DND-41 (cell line): ENCODE data around the gene CAT.

Source experiments
- ATAC-seq: fragments of 200-7000 bp; cut with Tn5 transposase; 3 replicates; pipeline ENCODE4 v1.9.1; 2021; ENCODE audit warnings: low read depth; ENCODE audit not compliant: insufficient read depth
- DNase-seq: peaks from one replicate; pipeline ENCODE4 v3.0.0-alpha.2; 2020
- H2AFZ ChIP-seq: 2 replicates; pipeline ENCODE4 v1.6.0; 2012; ENCODE audit warnings: low read depth, low read length
- H3K27ac ChIP-seq: 2 replicates; pipeline ENCODE4 v1.5.1; 2012; ENCODE audit warnings: low read length, inconsistent platforms
- H3K27me3 ChIP-seq: fragments of 200-600 bp; sonication (generic); 2 replicates; pipeline ENCODE4 v1.6.0; 2012; ENCODE audit warnings: low read length, mild to moderate bottlenecking, inconsistent platforms; ENCODE audit not compliant: insufficient read depth, poor library complexity
- H3K36me3 ChIP-seq: 2 replicates; pipeline ENCODE4 v1.5.1; 2012; ENCODE audit warnings: low read length, inconsistent platforms; ENCODE audit not compliant: insufficient read depth
- H3K4me1 ChIP-seq: 2 replicates; pipeline ENCODE4 v1.5.1; 2012; ENCODE audit warnings: mild to moderate bottlenecking, low read length; ENCODE audit not compliant: insufficient read depth
- H3K4me2 ChIP-seq: 2 replicates; pipeline ENCODE4 v1.6.0; 2012; ENCODE audit warnings: mild to moderate bottlenecking, moderate library complexity, low read length, inconsistent platforms; ENCODE audit not compliant: insufficient read depth
- H3K4me3 ChIP-seq, 2 experiments: fragments of 200-600 bp in 1 of 2; shearing (Covaris generic) in 1 of 2; 2 replicates each; pipeline ENCODE4 v1.5.1; 2012 to 2016; ENCODE audit warnings: inconsistent platforms in 2 of 2, low read length in 2 of 2, mild to moderate bottlenecking in 2 of 2, low read depth in 1 of 2, moderate library complexity in 1 of 2
- H3K79me2 ChIP-seq: 2 replicates; pipeline ENCODE4 v1.6.0; 2012; ENCODE audit warnings: low read length, inconsistent platforms; ENCODE audit not compliant: insufficient read depth
- H3K9ac ChIP-seq: 2 replicates; pipeline ENCODE4 v1.6.0; 2012; ENCODE audit warnings: low read depth, mild to moderate bottlenecking, inconsistent platforms, low read length, moderate library complexity
- H3K9me3 ChIP-seq: 2 replicates; pipeline ENCODE4 v1.5.1; 2012; ENCODE audit warnings: low read length, moderate library complexity, mild to moderate bottlenecking, inconsistent platforms; ENCODE audit not compliant: insufficient read depth, severe bottlenecking
- H4K20me1 ChIP-seq: 2 replicates; pipeline ENCODE4 v1.6.0; 2012; ENCODE audit warnings: low read length; ENCODE audit not compliant: insufficient read depth
- EZH2 ChIP-seq: IDR thresholded peaks from 3 replicates; pipeline ENCODE4 v1.6.1; 2012; ENCODE audit warnings: borderline replicate concordance, low read depth, mild to moderate bottlenecking, moderate library complexity, low read length, inconsistent platforms; ENCODE audit not compliant: severe bottlenecking
- TF ChIP-seq, protein P1 (sequence below): IDR thresholded peaks from 2 replicates; pipeline ENCODE4 v1.5.1; 2012; ENCODE audit warnings: borderline replicate concordance, low read length, moderate library complexity, mild to moderate bottlenecking; ENCODE audit not compliant: poor library complexity, severe bottlenecking; ENCODE audit errors: extremely low read depth

CAT gene

DNA sequence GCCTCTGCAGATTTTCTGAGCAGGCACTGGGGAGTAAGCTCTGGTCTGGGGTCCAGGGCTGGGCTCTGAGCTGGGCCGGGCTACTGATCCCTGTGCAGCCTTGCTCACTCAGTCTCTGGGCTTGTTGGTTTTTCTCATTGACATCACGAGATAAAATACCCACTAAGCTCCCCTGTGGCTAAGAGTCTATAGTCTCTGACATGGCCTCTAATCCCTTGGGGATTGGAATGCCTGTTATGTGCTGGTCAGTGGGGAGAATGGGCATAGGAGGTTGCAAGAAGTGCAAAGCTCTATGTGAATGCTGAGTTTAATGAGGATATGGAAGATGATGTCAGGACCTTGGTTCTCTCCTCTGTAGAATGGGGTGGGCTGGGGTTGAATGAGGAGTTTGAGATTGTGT is 51.6 kb downstream of the CAT start:
- H4K20me1 ChIP-seq, result no peaks in the 10 kb centered on the region
- no peak overlapping the region for H2AFZ ChIP-seq
- H3K9me3 ChIP-seq, result no peaks in the 10 kb centered on the region
- no peak overlapping the region for H3K4me2 ChIP-seq
- H3K9ac ChIP-seq, result no peak overlapping the region
- ATAC-seq (no peak), DNase-seq (no peak)
- no peaks in the 10 kb centered on the region for H3K79me2 ChIP-seq
- TF ChIP-seq, protein P1, sequence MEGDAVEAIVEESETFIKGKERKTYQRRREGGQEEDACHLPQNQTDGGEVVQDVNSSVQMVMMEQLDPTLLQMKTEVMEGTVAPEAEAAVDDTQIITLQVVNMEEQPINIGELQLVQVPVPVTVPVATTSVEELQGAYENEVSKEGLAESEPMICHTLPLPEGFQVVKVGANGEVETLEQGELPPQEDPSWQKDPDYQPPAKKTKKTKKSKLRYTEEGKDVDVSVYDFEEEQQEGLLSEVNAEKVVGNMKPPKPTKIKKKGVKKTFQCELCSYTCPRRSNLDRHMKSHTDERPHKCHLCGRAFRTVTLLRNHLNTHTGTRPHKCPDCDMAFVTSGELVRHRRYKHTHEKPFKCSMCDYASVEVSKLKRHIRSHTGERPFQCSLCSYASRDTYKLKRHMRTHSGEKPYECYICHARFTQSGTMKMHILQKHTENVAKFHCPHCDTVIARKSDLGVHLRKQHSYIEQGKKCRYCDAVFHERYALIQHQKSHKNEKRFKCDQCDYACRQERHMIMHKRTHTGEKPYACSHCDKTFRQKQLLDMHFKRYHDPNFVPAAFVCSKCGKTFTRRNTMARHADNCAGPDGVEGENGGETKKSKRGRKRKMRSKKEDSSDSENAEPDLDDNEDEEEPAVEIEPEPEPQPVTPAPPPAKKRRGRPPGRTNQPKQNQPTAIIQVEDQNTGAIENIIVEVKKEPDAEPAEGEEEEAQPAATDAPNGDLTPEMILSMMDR, result no peak
- TF ChIP-seq EZH2, result no peak
- H3K36me3 ChIP-seq, result no peaks in the 10 kb centered on the region
- H3K27ac ChIP-seq, result no peak overlapping the region
- H3K4me1 ChIP-seq, result no peaks in the 10 kb centered on the region
- peaks cover 8% of the 10 kb centered on the region for H3K27me3 ChIP-seq
- H3K4me3 ChIP-seq, result no peak overlapping the region

DNA sequence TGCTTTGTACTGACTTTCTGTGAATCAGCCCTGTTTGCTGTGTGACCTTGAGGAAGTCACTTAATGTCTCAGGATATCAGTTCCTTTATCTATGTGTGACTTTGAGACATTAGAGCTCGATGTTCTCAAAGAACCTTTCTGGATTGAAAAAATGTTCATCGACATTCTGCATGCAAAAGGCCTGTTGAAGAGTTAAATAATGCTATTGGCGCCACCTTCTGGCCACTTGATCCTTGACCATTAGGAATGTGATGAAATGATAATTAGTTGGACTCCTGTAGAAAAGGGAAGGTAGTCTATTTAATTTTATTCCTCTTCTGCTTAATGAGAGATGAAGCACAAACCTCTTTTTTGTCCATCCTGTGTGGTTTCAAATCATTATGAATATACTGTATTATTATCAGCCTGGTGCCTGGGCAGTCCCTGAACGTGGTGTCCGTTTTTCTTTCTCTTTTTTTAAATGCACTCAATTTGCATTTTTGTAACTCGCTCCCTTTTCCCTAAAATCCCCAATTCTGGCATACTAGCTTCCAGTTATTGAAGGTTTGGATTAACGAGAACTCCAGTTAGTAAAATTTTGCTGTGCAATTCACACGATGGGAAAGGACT is 54.2 kb downstream of the CAT start:
- Histone ChIP-seq H3K4me1 (no peaks in the 10 kb centered on the region), H3K4me2 (no peak overlapping the region)
- TF ChIP-seq, protein P1, result peak; percentile 82
- no peak for TF ChIP-seq EZH2

DNA sequence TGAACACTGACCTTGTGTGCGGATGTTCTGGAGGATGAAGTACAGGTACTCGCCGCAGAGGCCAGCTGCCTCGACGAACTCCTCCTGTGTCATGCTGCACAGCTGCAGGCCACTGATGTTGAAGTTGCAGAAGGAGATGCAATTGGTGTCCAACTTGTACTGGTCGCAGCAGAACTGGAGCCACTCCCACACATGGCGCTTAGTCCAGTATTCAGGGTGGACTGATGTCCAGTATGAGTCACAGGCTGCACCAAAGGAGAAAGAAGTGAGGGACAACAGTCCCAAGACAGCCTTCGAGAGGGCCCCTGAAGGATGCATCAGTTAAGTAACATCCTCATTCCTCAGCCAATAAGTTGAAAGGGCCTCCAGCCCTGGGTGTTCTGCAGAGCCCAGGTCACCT is 54.7 kb downstream of the CAT start:
- no peaks in the 10 kb centered on the region for H3K9me3 ChIP-seq
- no peak overlapping the region for H3K27ac ChIP-seq
- H3K79me2 ChIP-seq, result no peaks in the 10 kb centered on the region
- H3K9ac ChIP-seq, result no peak overlapping the region
- H3K4me3 ChIP-seq, result no peak overlapping the region
- TF ChIP-seq EZH2, result no peak
- TF ChIP-seq, protein P1, result no peak
- no peaks in the 10 kb centered on the region for H3K4me1 ChIP-seq
- H4K20me1 ChIP-seq, result no peaks in the 10 kb centered on the region
- H3K36me3 ChIP-seq, result no peaks in the 10 kb centered on the region
- H2AFZ ChIP-seq, result no peak overlapping the region
- H3K4me2 ChIP-seq, result no peak overlapping the region
- ATAC-seq (no peak), DNase-seq (no peak)
- peaks cover 9% of the 10 kb centered on the region for H3K27me3 ChIP-seq

More for the DNA sequence above, 54.2 kb downstream of the CAT start:
- Histone ChIP-seq H3K79me2 (no peaks in the 10 kb centered on the region), H3K36me3 (no peaks in the 10 kb centered on the region), H3K9me3 (no peaks in the 10 kb centered on the region), H3K27me3 (peaks cover 12% of the 10 kb centered on the region), H2AFZ (no peak overlapping the region), H4K20me1 (no peaks in the 10 kb centered on the region), H3K9ac (no peak overlapping the region), H3K4me3 (no peak overlapping the region), H3K27ac (no peak overlapping the region)
- DNase-seq (peak; percentile 50), ATAC-seq (peak; percentile 29; the same call in 1 of the 3 replicates)
